Suppressor macrophage treated with lipopolysaccharide for 4 hours (primary cell): ENCODE data around the gene PRKG2.

ENCODE experiments used
- DNase-seq: peaks from one replicate; pipeline ENCODE4 v3.0.0-alpha.2; 2020

The PRKG2 gene

GRCh38 chr4:81093720-81094401, 121.2 kb downstream of the PRKG2 start:
- DNase-seq = no peak

- no peak for DNase-seq
Observed at GRCh38 chr4:81085979-81086378, 129.0 kb downstream of the PRKG2 start.

- no peak for DNase-seq
Observed at GRCh38 chr4:81085291-81085690, 129.7 kb downstream of the PRKG2 start.

- DNase-seq = no peak
Observed at GRCh38 chr4:81084634-81085033, 130.4 kb downstream of the PRKG2 start.

GRCh38 chr4:81084029-81084428, 131.0 kb downstream of the PRKG2 start:
- no peak for DNase-seq

- no peak for DNase-seq
Observed at GRCh38 chr4:81081156-81081555, 133.9 kb downstream of the PRKG2 start.

- no peak for DNase-seq
Observed at GRCh38 chr4:81071013-81071412, 144.0 kb downstream of the PRKG2 start.

GRCh38 chr4:81069706-81070331, 145.2 kb downstream of the PRKG2 start:
- peak; percentile 82 for DNase-seq

GRCh38 chr4:81065446-81065845, 149.6 kb downstream of the PRKG2 start:
- no peak for DNase-seq

- no peak for DNase-seq
Observed at GRCh38 chr4:81062001-81062400, 153.0 kb downstream of the PRKG2 start.

- no peak for DNase-seq
Observed at GRCh38 chr4:81061344-81061730, 153.7 kb downstream of the PRKG2 start.

GRCh38 chr4:81060587-81061343, 154.3 kb downstream of the PRKG2 start:
- DNase-seq = peak; percentile 19

- DNase-seq = no peak
Observed at GRCh38 chr4:81058621-81059020, 156.4 kb downstream of the PRKG2 start.

- DNase-seq = peak; percentile 56
Observed at GRCh38 chr4:81052119-81053068, 162.6 kb downstream of the PRKG2 start.

- DNase-seq = no peak
Observed at GRCh38 chr4:81049907-81050306, 165.1 kb downstream of the PRKG2 start.

GRCh38 chr4:81049330-81049729, 165.7 kb downstream of the PRKG2 start:
- no peak for DNase-seq

GRCh38 chr4:81042578-81043365, 172.2 kb downstream of the PRKG2 start:
- DNase-seq = no peak

GRCh38 chr4:81040012-81040659, 174.9 kb downstream of the PRKG2 start:
- DNase-seq = peak; percentile 44

- DNase-seq = no peak
Observed at GRCh38 chr4:81039351-81039972, 175.6 kb downstream of the PRKG2 start.

GRCh38 chr4:81038636-81039350, 176.2 kb downstream of the PRKG2 start:
- no peak for DNase-seq
